Measurements from ENCODE around the gene HIVEP2.

The HIVEP2 gene

DNA sequence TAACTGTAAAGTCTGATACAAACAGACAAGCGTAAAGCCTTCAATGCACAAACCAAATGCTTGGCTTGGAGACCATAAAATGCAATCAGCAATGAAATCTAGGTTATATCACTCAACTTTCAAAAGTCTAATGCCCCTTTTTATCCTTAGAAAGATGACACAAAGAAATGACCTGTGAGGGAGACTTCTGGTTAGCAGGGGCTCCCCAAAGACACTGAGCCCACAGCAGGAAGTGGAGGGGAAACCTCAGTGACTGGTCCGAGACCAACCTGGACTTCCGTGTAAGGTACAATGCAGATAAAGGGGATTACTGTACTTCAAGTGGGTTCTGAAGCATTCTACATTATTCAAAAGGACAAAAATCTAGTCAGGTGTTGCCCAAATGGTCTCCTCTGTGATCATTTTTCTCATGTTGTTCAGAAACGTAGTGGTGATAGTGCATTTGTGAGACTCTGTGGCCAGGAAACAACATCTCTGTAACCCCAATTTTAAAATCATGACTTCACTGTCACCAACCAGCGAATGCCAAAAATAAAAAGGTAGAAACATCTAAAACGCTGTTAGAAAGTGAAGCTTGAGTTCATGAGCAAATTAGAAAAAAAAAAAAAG is 88.2 kb downstream of the HIVEP2 start:
- TF ChIP-seq, protein P1, sequence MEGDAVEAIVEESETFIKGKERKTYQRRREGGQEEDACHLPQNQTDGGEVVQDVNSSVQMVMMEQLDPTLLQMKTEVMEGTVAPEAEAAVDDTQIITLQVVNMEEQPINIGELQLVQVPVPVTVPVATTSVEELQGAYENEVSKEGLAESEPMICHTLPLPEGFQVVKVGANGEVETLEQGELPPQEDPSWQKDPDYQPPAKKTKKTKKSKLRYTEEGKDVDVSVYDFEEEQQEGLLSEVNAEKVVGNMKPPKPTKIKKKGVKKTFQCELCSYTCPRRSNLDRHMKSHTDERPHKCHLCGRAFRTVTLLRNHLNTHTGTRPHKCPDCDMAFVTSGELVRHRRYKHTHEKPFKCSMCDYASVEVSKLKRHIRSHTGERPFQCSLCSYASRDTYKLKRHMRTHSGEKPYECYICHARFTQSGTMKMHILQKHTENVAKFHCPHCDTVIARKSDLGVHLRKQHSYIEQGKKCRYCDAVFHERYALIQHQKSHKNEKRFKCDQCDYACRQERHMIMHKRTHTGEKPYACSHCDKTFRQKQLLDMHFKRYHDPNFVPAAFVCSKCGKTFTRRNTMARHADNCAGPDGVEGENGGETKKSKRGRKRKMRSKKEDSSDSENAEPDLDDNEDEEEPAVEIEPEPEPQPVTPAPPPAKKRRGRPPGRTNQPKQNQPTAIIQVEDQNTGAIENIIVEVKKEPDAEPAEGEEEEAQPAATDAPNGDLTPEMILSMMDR (IDR thresholded peaks at IDR 0.05; ENCODE audit: low read depth, low read length) = no peak
- DNase-seq (ENCODE audit: low read depth, low spot score) = no peak
- in situ Hi-C loops (cut with HindIII; ENCODE audit: low sequenced_read_pairs) = no loop called here
- no peak overlapping the region for H3K4me3 ChIP-seq (ENCODE audit: low read depth, low read length)

DNA sequence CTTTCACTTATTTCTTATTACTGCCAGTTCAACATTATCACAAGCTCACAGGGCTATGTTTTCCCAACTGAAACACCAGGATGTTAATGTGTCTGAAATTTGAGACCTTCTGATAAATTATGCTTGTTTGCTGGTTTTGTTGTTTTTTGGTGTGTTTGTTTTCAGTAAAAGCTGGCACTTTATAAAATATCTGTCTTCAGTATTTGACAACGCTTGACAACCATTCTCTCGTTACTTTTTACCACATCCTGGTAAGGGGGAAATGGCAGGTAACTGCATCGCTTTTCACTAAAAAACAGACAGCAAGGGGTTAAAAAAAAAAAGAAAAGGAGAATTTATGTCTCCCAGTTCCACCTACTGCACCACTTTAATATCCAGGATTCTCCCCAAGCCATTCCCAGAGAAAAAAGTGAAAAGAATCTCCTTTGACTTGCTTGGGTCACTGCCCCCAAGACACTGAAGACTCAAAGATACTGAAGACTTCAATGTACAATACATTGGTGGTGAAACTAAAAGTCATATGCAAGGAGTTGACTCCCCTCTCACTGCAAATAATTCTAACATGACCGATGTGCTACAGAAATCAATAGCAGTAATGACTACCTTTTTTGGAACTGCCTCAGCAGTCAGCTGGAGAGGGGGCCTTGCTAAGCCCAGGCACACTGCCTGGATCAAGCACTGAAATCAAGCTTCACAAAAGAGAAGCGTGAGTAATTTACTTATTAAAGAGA is 88.9 kb downstream of the HIVEP2 start:
- in situ Hi-C loops (cut with HindIII; ENCODE audit: low sequenced_read_pairs) = no loop called here
- TF ChIP-seq, protein P1 (IDR thresholded peaks at IDR 0.05; ENCODE audit: low read depth, low read length) = no peak
- H3K4me3 ChIP-seq (ENCODE audit: low read depth, low read length) = no peak overlapping the region
- DNase-seq (ENCODE audit: low read depth, low spot score) = no peak

DNA sequence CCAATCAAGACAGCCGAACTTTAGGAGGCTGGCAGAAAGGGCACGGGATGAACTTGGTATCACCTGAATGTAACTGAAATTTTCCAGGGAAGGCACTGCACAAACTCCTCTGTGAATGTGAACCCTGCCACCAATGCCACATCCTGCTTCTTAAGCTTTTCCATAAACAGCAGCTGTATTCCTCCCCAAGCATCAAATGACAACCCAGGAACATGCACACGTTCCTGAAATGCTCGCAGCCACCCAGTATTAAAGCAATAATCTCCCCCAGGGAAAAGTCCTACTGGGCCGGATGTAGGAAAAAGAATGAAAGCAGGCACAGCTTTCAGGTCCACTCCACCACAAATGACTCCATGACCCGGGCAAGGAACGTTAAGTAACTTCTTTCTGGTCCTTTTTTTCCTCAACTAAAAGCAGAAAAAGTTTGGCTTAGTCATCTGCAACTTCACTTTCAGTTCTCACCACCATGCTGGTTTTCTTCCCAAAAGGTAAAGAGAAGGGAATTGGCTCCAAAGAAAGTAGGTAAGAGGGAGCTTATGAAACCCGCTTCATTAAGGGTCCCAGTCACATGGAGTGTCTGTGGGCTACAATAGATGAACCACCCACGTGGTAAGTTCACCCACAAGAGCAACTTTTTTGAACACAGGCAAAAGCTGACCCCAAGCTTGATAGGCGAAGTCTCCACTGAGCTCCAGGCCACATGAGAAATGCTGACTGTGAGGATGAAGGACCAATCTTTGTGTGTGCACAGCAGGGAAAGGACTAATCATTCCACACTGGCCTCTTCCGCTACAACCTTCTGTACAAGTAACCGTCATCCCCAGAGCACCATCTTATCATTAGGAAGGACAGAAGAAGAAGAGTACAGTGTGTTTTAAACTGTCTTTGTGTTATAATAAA is 90.1 kb downstream of the HIVEP2 start:
- H3K4me3 ChIP-seq (ENCODE audit: low read depth, low read length) = no peak overlapping the region
- in situ Hi-C loops (cut with HindIII; ENCODE audit: low sequenced_read_pairs) = no loop called here
- TF ChIP-seq, protein P1 (IDR thresholded peaks at IDR 0.05; ENCODE audit: low read depth, low read length) = no peak
- DNase-seq (ENCODE audit: low read depth, low spot score) = no peak

DNA sequence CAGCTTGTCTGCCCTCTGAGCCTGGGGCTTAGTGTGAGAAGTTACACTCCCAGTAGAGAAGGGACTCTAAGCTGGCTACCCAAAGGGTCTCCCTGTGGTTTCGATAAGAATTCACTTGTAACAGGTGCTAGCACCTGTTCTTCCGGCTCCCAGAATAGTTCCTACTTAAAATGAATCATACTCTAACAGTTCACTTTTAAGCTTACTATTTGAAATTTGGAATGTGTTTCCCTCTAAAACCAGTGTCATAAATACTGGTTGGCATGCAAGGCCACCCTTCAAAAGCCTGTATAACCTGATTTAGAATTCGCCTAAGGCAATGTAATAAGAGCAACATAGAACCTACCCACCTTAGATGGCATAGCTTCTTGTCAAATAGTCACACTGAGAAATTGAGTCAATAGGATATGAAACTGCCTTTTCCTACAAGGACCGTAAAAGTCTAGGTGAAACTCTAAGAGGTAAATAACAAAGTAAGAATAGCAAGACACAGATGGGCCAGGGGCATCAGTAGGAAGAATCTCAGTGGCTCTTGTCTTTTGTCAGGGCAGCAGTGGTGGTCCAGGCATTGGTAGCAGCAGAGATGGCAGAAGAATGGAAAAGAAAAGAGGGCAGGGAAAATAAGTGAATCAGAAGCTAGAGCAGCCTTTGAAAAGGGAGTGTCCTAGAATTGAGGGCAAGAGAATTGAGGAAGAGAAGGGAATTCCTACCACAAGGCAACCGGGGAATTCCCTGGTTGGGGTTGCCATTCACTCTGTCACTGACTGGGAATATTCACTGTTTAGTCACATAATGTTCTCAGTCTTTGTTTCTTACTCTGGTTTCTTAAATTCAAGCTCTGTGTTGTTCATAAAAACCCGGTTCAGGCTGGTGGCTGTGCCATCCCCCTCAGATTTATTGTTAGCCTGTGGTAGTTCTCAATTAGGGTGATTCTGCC is 91.5 kb downstream of the HIVEP2 start:
- TF ChIP-seq, protein P1 (IDR thresholded peaks at IDR 0.05; ENCODE audit: low read depth, low read length) = no peak
- in situ Hi-C loops (cut with HindIII; ENCODE audit: low sequenced_read_pairs) = no loop called here
- no peak for DNase-seq (ENCODE audit: low read depth, low spot score)
- H3K4me3 ChIP-seq (ENCODE audit: low read depth, low read length) = no peak overlapping the region

DNA sequence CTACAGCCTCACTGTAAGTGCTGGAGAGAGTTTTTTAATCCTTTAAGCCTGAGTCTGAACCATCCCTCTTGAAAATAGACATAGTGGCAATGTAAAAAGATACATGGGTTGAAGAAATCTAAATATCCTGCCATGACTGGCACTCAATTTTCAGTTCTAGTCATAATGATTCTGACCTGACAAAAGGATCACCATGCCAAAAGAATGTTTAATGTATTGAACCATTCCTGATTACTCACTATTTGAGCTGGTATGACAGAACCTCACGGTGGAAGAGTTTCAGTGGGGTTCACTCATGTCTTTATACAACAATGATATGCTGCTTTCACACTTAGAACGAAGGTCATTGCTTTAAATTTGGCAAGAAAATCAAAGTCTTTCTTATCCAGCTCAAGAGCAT is 93.4 kb downstream of the HIVEP2 start:
- TF ChIP-seq, protein P1 (IDR thresholded peaks at IDR 0.05; ENCODE audit: low read depth, low read length) = no peak
- in situ Hi-C loops (cut with HindIII; ENCODE audit: low sequenced_read_pairs) = no loop called here
- H3K4me3 ChIP-seq (ENCODE audit: low read depth, low read length) = no peak overlapping the region

More for the DNA sequence above, 93.4 kb downstream of the HIVEP2 start:
- DNase-seq (ENCODE audit: low read depth, low spot score) = no peak
